Measurements from ENCODE around the gene UBQLN1. TPM values are rescaled to one million over a fixed set of nuclear protein-coding genes. Genes with fewer than 3 reads are reported as not detected.

Gene UBQLN1
- total RNA-seq, 1 experiment from 2014 or later, result 111 TPM

DNA sequence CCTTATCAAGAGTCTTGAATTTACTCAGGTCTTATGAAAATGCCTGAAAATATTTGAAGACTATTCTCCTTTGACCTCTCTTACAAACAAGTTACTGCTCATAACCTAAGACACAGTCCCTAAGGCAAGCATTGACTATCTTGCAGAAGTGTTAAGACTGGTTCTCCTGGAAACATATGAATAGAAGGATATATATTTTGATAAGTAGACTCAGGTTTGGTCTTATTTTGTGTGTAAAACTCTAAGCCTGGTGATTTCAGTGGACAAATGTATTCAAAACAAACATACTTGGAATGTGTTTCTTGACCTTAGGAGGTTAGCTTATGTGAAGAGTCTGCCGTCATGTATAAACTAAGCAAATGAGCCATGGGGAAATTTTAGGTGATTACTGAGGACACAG is 7.5 kb upstream of the UBQLN1 start:
- Histone ChIP-seq H2AK5ac (ENCODE audit: insufficient read length, low read length) (no peak overlapping the region), H2BK120ac (ENCODE audit: low read depth, low read length, poor library complexity, severe bottlenecking) (no peak overlapping the region), H3K14ac (ENCODE audit: insufficient read depth, low read length) (no peak overlapping the region), H3K9me3 (ENCODE audit: control insufficient read depth, low read depth, low read length) (no peaks in the 10 kb centered on the region), H3K9ac (ENCODE audit: extremely low read depth, insufficient read length, low read length) (no peak overlapping the region), H3K4me1 (ENCODE audit: insufficient read depth, low read length) (no peaks in the 10 kb centered on the region), H4K5ac (ENCODE audit: insufficient read length, low read depth, low read length) (no peak overlapping the region), H4K20me1 (ENCODE audit: control insufficient read depth, insufficient read depth, insufficient read length) (no peaks in the 10 kb centered on the region), H3K18ac (ENCODE audit: insufficient read length, low read depth, low read length) (no peak overlapping the region), H2BK20ac (ENCODE audit: low read depth, low read length, poor library complexity, severe bottlenecking) (no peak overlapping the region), H3K79me1 (ENCODE audit: insufficient read depth, low read depth, low read length, poor library complexity, severe bottlenecking) (no peaks in the 10 kb centered on the region), H3K27me3 (ENCODE audit: insufficient read depth, low read length) (no peaks in the 10 kb centered on the region), H3K23me2 (ENCODE audit: insufficient read length, low read depth, low read length, poor library complexity, severe bottlenecking) (no peaks in the 10 kb centered on the region), H3K79me2 (ENCODE audit: insufficient read depth, low read length) (no peaks in the 10 kb centered on the region), H2BK15ac (ENCODE audit: low read depth, low read length) (no peak overlapping the region), H4K91ac (ENCODE audit: insufficient read length, low read depth, low read length) (no peak overlapping the region), H3T11ph (ENCODE audit: low read length) (no peak overlapping the region), H3K56ac (ENCODE audit: insufficient read length, low read depth, low read length) (no peak overlapping the region), H2BK12ac (ENCODE audit: insufficient read length, low read depth, low read length) (no peak overlapping the region), H3K27ac (ENCODE audit: insufficient read length, low read depth, low read length) (no peak overlapping the region), H3K4ac (ENCODE audit: low read depth, low read length) (no peak overlapping the region), H4K8ac (replicated peaks; ENCODE audit: insufficient read length, low read depth, low read length) (no peak overlapping the region), H2AFZ (ENCODE audit: low read length) (no peak overlapping the region), H3K23ac (ENCODE audit: insufficient read length, low read depth, low read length) (no peak overlapping the region), H3K4me2 (ENCODE audit: insufficient read depth, insufficient read length, low read length) (no peak overlapping the region), H2BK5ac (ENCODE audit: insufficient read length, low read length) (no peak overlapping the region)
- no CpG with 5 or more reads among the region's 1 CpG for WGBS (ENCODE audit: extremely low coverage, insufficient read length, low lambda C conversion rate)
- no peak overlapping the region for H3K27ac Mint-ChIP-seq
- peaks cover 6% of the 10 kb centered on the region for H3K27me3 Mint-ChIP-seq (ENCODE audit: low read depth)
- DNase-seq, result no peak
- peaks cover 0 to 2% (median 0%) of the 10 kb centered on the region in 3 experiments; a peak in 1 of 7 replicates for H3K36me3 Mint-ChIP-seq (ENCODE audit: insufficient read depth in 1 of 3, low read depth in 3 of 3)
- TF ChIP-seq, protein P1, sequence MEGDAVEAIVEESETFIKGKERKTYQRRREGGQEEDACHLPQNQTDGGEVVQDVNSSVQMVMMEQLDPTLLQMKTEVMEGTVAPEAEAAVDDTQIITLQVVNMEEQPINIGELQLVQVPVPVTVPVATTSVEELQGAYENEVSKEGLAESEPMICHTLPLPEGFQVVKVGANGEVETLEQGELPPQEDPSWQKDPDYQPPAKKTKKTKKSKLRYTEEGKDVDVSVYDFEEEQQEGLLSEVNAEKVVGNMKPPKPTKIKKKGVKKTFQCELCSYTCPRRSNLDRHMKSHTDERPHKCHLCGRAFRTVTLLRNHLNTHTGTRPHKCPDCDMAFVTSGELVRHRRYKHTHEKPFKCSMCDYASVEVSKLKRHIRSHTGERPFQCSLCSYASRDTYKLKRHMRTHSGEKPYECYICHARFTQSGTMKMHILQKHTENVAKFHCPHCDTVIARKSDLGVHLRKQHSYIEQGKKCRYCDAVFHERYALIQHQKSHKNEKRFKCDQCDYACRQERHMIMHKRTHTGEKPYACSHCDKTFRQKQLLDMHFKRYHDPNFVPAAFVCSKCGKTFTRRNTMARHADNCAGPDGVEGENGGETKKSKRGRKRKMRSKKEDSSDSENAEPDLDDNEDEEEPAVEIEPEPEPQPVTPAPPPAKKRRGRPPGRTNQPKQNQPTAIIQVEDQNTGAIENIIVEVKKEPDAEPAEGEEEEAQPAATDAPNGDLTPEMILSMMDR (conservative IDR thresholded peaks at IDR 0.05), result no peak
- no peak overlapping the region for H3K4me3 Mint-ChIP-seq
- H3K9me3 Mint-ChIP-seq, result peaks cover 6 to 7% of the 10 kb centered on the region in 2 experiments; a peak in 2 of 5 replicates
- no peaks in the 10 kb centered on the region for H3K4me1 Mint-ChIP-seq

All from H9 (cell line).